ENCODE data around the gene FPGT. TPM values are rescaled to one million over a fixed set of nuclear protein-coding genes. Genes with fewer than 3 reads are reported as not detected.

The FPGT gene
- 3.8 and 4.1 TPM in 2 replicates for total RNA-seq (2021; fragmentation: NEBNext Ultra II Directional; extraction: Animal tissue kit (Norgen Biotek cat#: 25700))
- polyA plus RNA-seq (2011; rRNA removed) = 0.80 and 1.3 TPM in 2 replicates
- polyA plus RNA-seq (2011; cell fraction: cytosol; rRNA removed) = 1.9 TPM
- 0.27 TPM for polyA plus RNA-seq (2011; cell fraction: nucleus; rRNA removed)
- polyA plus RNA-seq (2012, experiment 1 of 2) = 2.1 to 3.1 TPM (median 2.5 TPM) in 4 replicates
- polyA plus RNA-seq (2012, experiment 2 of 2) = 1.1 TPM
- 1.7 TPM for polyA plus RNA-seq (2013, experiment 1 of 2)
- polyA plus RNA-seq (2013, experiment 2 of 2) = 1.8 TPM
- polyA minus RNA-seq (2011; rRNA and poly(A)+ RNA removed) = 1.5 and 3.5 TPM in 2 replicates
- 4.1 TPM for polyA minus RNA-seq (2011; cell fraction: cytosol; rRNA and poly(A)+ RNA removed)
- 2.7 TPM for polyA minus RNA-seq (2011; cell fraction: nucleus; rRNA and poly(A)+ RNA removed)
- long read RNA-seq, experiment 1, partial matches to known transcripts = 0 of 1 reads
- long read RNA-seq, experiment 1, other reads (novel, unspliced or antisense) = 0 of 1 reads
- long read RNA-seq, experiment 2, partial matches to known transcripts = 0 of 2 reads
- long read RNA-seq, experiment 2, other reads (novel, unspliced or antisense) = 0 of 2 reads

- no peaks in the 10 kb centered on the region for H3K79me2 ChIP-seq (ENCODE audit: control insufficient read depth in 1 of 2, insufficient read depth in 2 of 2, low read length in 2 of 2)
- H3K4me1 ChIP-seq (replicated peaks in 1 of 4; ENCODE audit: control insufficient read depth in 3 of 4, insufficient read depth in 4 of 4, low read length in 3 of 4) = no peaks in the 10 kb centered on the region
- DNase-seq (ENCODE audit: low read depth in 1 of 2, low spot score in 2 of 2) (peak; percentile 87 to 98), FAIRE-seq (peak; percentile 63)
- no peaks in the 10 kb centered on the region for H3K27me3 ChIP-seq (replicated peaks in 1 of 4; ENCODE audit: control insufficient read depth in 3 of 4, extremely low read depth in 1 of 4, insufficient read depth in 3 of 4, low read length in 3 of 4)
- peak within 1 kb of the TSS; percentile 56 for H3K18ac ChIP-seq (ENCODE audit: extremely low read depth, low read length)
- no peak within 1 kb of the TSS for H3K56ac ChIP-seq (replicated peaks; ENCODE audit: insufficient read length, low read depth, low read length)
- no peak within 1 kb of the TSS for H3K23ac ChIP-seq (ENCODE audit: insufficient read length)
- peaks cover 3% of the 10 kb centered on the region; the same call in 1 of the 2 replicates for H3K23me2 ChIP-seq (ENCODE audit: low read depth, low read length)
- 0 out of 2 replicates have a peak within 1 kb of the TSS, but pooled peaks have one; percentile 48 for H3K27ac ChIP-seq (ENCODE audit: low read depth, low read length)
- no peak within 1 kb of the TSS for H2BK12ac ChIP-seq (ENCODE audit: low read depth, low read length)
- ChIA-PET CTCF (ENCODE audit: partially characterized antibody) (interaction anchor here (0.6 to 1.2 kb wide), 3 partner anchors 106 to 537 kb away, joined by 3 read pairs; no protein-coding TSS in a partner anchor), POLR2A (ENCODE audit: partially characterized antibody) (no interaction called here)
- H3K79me1 ChIP-seq (ENCODE audit: low read depth, low read length) = no peaks in the 10 kb centered on the region
- no peaks in the 10 kb centered on the region for H3K36me3 ChIP-seq (ENCODE audit: control insufficient read depth in 2 of 4, insufficient read depth in 4 of 4, low read length in 3 of 4)
- no peak within 1 kb of the TSS for H3K4ac ChIP-seq (replicated peaks; ENCODE audit: insufficient read length, low read depth, low read length)
- H4K5ac ChIP-seq (ENCODE audit: insufficient read length, low read depth, low read length) = no peak within 1 kb of the TSS
- no peak within 1 kb of the TSS for H2BK5ac ChIP-seq (ENCODE audit: low read depth, low read length)
- no peak within 1 kb of the TSS for H2BK120ac ChIP-seq (replicated peaks; ENCODE audit: low read depth, low read length)
- WGBS, 2 experiments (ENCODE audit: extremely low coverage in 1 of 2, insufficient coverage in 1 of 2, insufficient read length in 1 of 2, insufficient replicate concordance in 2 of 2, low coverage in 1 of 2, low lambda C conversion rate in 2 of 2, missing lambda C conversion rate in 1 of 2) = 20% methylated on average over 41 of the region's 41 CpGs; no CpG with 5 or more reads in 1 of the 2 experiments
- H3K4me3 ChIP-seq (ENCODE audit: extremely low read depth in 1 of 4, insufficient read depth in 2 of 4, low read depth in 3 of 4, low read length in 4 of 4) = peak within 1 kb of the TSS; percentile 56 to 75 (median 64)
- no peak within 1 kb of the TSS for H2BK15ac ChIP-seq (ENCODE audit: low read length)
- H3K9ac ChIP-seq (replicated peaks in 1 of 4; ENCODE audit: extremely low read depth in 1 of 4, low read depth in 3 of 4, low read length in 3 of 4) = peak within 1 kb of the TSS in 3 of 4 experiments; percentile 31 to 48 (median 45); a peak in 4 of 7 replicates
- H3K9me3 ChIP-seq (ENCODE audit: insufficient read depth in 2 of 2, low read depth in 1 of 2, low read length in 1 of 2) = no peaks in the 10 kb centered on the region
- peak within 1 kb of the TSS; percentile 90; the same call in 1 of the 2 replicates for H4K8ac ChIP-seq (ENCODE audit: extremely low read depth, insufficient read depth, low read length)
- H4K91ac ChIP-seq (replicated peaks; ENCODE audit: insufficient read length, low read length) = no peak within 1 kb of the TSS
- H2BK20ac ChIP-seq (ENCODE audit: low read length) = no peak within 1 kb of the TSS
- H3K4me2 ChIP-seq (ENCODE audit: insufficient read depth in 1 of 2, low read depth in 2 of 2, low read length in 2 of 2) = peak within 1 kb of the TSS; percentile 65 to 75
- no peaks in the 10 kb centered on the region for H4K20me1 ChIP-seq (replicated peaks in 1 of 2; ENCODE audit: control insufficient read depth in 1 of 2, insufficient read depth in 2 of 2, low read length in 2 of 2)
- no peak within 1 kb of the TSS for H3K14ac ChIP-seq (ENCODE audit: insufficient read length)
- peak within 1 kb of the TSS; percentile 99 for H2AFZ ChIP-seq (ENCODE audit: low read length)
- no peak within 1 kb of the TSS for H2AK5ac ChIP-seq (ENCODE audit: low read depth, low read length)
- peak; percentile 63 for TF ChIP-seq NRF1 (IDR thresholded peaks at IDR 0.05; ENCODE audit: low read depth, low read length)
- TF ChIP-seq SIN3A (conservative IDR thresholded peaks at IDR 0.05 in 1 of 2, IDR thresholded peaks at IDR 0.05 in 1 of 2; ENCODE audit: low read depth in 1 of 2, low read length in 2 of 2) = 0 out of 4 replicates have a peak, but pooled peaks of 1 of the 2 experiments have one; percentile 74
- peak; percentile 44; the same call in 1 of the 2 replicates for TF ChIP-seq SP4 (IDR thresholded peaks at IDR 0.05; ENCODE audit: low read length)
- TF ChIP-seq EP300 (IDR thresholded peaks at IDR 0.05; ENCODE audit: borderline replicate concordance in 1 of 2, low read depth in 2 of 2, low read length in 2 of 2) = peak in 1 of 2 experiments; percentile 26; a peak in 1 of 3 replicates
- TF ChIP-seq EGR1 (IDR thresholded peaks at IDR 0.05; ENCODE audit: borderline replicate concordance, low read depth, low read length) = peak; percentile 82; the same call in 1 of the 2 replicates
- TF ChIP-seq POU5F1 (IDR thresholded peaks at IDR 0.05; ENCODE audit: low read depth, low read length) = no peak
- peak; percentile 53 for TF ChIP-seq YY1 (IDR thresholded peaks at IDR 0.05; ENCODE audit: low read depth, low read length)
- TF ChIP-seq CREB1 (IDR thresholded peaks at IDR 0.05) = peak; percentile 61; the same call in 1 of the 2 replicates
These were observed at the start of gene FPGT, which contains the start of gene LRRIQ3 for GRCh38 chr1:74197657-74198552. Gene FPGT (plus strand): TSS chr1:74198242. CDS start chr1:74198279, 37 bp downstream. Gene LRRIQ3 (minus strand): TSS chr1:74198176. CDS start chr1:74183684, 14,492 bp downstream.

All from H1 (cell line).